Body of pancreas (tissue), 4 donors: Measurements from ENCODE around the gene CDK5RAP3.

ENCODE experiments used
- POLR2A ChIP-seq, 3 donors: fragments of 450-650 bp; IDR thresholded peaks; one replicate each; pipeline ENCODE4 v1.6.1; 2016; ENCODE audit warnings: antibody characterized with exemption in 3 of 3, mild to moderate bottlenecking in 2 of 3
- TF ChIP-seq, protein P1 (sequence below), 7 experiments: fragments of 450-650 bp in 4 of 7; fragments of 200-600 bp in 3 of 7; sonication (generic) in 3 of 7; IDR thresholded peaks; one replicate each; pipeline ENCODE4 v1.5.1; 2016 to 2019; ENCODE audit warnings: antibody characterized with exemption in 7 of 7

DNA sequence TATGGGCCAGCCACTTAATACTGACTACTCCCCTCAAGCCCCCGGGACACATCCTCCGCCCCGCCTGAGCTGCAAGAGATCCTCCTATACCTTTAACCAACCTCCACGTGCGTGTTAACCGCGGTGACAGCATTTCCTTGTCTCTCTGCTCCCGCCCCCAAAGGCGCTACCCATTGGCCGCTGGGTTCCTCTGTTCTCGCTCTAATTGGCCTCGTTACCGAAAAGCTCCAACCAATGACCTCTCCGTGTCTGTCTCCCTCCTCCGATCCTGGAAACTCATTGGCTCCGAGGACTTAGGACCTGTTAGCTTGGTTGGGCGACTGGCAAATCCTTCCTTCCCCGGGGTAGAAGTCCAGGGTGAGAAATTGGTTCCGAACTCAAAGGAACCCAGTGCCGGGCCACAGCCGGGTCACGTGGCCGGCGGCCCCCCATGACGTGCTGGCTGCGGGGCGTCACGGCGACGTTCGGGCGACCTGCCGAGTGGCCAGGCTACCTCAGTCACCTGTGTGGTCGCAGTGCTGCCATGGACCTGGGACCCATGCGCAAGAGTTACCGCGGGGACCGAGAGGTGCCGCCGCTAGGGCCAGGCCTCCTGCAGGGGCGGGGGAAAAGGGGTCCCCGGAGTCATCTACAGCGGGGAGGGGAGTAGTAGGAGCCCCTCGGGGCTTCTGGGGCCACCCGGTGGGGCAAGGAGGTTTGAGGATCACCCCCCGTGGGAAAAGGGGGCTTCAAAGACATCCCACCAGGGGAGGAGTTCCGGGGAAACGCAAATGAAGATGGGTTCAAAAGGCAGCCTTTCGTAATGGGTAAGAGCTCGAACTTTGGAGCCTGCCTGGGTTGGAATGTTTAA, 29.4 kb upstream of the CDK5RAP3 start, which contains the start of gene PNPO:
- TF ChIP-seq, protein P1, sequence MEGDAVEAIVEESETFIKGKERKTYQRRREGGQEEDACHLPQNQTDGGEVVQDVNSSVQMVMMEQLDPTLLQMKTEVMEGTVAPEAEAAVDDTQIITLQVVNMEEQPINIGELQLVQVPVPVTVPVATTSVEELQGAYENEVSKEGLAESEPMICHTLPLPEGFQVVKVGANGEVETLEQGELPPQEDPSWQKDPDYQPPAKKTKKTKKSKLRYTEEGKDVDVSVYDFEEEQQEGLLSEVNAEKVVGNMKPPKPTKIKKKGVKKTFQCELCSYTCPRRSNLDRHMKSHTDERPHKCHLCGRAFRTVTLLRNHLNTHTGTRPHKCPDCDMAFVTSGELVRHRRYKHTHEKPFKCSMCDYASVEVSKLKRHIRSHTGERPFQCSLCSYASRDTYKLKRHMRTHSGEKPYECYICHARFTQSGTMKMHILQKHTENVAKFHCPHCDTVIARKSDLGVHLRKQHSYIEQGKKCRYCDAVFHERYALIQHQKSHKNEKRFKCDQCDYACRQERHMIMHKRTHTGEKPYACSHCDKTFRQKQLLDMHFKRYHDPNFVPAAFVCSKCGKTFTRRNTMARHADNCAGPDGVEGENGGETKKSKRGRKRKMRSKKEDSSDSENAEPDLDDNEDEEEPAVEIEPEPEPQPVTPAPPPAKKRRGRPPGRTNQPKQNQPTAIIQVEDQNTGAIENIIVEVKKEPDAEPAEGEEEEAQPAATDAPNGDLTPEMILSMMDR (IDR thresholded peaks at IDR 0.05) = peak in 3 of 7 experiments; percentile 31 to 39 (median 33)
- TF ChIP-seq POLR2A (IDR thresholded peaks at IDR 0.05) = peak; percentile 52 to 78 (median 77)
